Measurements from ENCODE around the gene VOPP1.

VOPP1 gene

DNA sequence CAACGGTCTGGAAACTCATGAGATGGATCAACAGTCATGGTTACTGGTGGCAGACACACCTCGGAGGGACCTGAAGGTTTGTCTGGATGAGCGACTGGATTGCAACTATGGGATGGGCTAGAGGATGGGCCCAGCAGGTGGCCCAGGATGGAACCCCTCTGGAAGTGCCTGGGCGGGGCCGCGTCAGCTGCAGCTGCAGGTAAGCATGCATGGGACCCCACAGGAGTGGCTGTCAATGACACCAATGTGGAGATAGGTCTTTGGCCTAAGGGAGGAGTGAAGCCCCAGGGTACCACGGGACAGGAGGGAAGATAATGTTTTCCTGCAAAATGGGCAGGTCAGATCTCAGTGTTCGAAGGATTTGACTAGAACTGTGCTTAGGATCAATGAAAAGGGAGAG lies 103.8 kb downstream of the VOPP1 start:
- no peak for DNase-seq (ENCODE audit: low read depth in 3 of 3)

DNA sequence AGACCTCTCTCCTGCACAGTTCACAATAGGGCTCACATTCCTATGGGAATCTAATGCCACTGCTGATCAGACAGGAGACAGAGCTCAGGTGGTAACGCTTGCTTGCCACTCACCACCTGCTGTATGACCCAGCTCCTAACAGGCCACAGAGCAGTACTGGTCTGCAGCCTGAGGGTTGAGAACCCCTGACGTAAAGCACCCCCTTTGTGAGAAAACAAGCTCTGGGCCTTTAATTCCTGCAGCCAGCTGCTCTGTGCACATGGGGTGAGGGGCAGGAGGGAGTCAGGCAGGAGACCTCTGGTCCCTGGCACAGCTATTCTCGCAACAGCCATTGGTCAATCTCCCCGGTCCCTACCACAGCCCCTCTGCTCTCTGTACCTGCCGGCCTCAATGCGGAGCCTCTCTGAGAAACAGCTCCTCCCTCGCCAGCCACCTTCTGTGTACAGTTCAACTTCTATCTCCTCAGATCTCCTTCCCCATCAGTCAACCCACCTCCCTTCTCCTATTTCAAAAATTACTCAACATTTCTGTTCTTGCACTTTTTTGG lies 105.2 kb downstream of the VOPP1 start:
- no peak for DNase-seq (ENCODE audit: low read depth in 3 of 3)

GRCh38 chr7:55465691-55466090 lies 106.6 kb downstream of the VOPP1 start:
- DNase-seq (ENCODE audit: low read depth in 3 of 3): no peak

DNA sequence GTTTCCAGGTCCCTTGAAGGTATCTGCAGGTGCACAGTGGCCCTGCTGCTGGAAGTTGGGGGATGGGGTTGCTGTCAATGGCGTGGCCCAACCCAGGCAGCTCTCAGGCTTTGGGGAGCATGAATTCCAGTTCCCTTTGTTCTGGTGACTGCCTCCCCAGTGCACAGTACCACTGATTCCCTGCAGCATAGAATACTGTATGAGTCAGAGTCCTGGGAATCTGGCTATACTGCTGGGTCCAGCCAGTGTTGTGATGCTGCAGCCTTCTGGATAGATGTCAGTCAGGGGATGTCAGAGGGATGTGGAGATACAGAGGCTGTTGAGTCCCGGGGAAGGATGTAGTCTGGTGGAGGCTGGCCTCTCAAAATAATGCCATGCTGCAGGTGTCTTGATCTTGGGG lies 107.9 kb downstream of the VOPP1 start:
- no peak for DNase-seq (ENCODE audit: low read depth in 3 of 3)

DNA sequence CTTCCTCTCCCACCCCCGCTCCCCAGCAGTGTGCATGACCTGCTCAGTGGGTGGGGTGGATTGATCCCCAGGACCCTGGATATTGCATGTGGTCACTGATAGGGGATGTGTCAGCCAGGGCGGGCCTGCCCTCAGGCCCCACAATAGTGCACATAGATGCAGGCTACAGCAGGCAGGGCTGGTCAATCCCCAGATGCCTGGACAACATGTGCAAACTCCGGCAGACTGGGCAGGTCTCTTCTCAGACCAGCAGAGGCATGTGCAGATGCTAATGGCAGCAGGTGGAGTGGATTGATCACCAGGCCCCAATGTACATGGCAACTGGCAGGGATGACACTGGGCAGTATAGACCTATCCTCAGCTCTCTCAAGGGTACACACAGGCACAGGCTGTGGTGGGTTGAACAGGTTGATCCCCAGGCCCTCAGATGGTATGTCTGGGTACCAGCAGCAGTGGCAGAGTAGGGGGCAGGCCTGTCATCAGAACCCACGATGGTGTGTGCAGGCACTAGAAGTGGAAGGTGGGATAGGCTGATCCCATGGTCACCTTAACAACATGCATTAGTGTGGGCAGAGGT lies 108.5 kb downstream of the VOPP1 start:
- DNase-seq (ENCODE audit: low read depth in 3 of 3): no peak

DNA sequence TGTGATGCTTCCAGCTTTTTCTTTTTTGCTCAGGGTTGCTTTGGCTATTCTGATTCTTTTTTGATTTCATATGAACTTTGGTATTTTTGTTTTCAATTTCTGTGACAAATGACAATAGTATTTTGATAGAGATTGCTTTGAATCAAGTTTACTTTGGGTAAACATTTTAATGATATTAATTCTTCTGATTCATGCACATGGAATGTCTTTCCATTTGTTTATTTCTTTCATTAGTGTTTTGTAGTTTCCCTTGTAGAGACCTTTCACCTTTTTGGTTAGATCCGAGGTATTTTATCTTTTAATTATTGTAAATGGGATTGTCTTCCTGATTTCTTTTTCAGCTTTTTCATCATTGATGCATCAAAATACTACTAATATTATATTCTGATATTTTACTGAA lies 114.0 kb downstream of the VOPP1 start:
- no peak for DNase-seq (ENCODE audit: low read depth in 3 of 3)

GRCh38 chr7:55457801-55458200 lies 114.5 kb downstream of the VOPP1 start:
- no peak for DNase-seq (ENCODE audit: low read depth in 3 of 3)

GRCh38 chr7:55452971-55453370 lies 119.3 kb downstream of the VOPP1 start:
- DNase-seq (ENCODE audit: low read depth in 3 of 3): no peak

DNA sequence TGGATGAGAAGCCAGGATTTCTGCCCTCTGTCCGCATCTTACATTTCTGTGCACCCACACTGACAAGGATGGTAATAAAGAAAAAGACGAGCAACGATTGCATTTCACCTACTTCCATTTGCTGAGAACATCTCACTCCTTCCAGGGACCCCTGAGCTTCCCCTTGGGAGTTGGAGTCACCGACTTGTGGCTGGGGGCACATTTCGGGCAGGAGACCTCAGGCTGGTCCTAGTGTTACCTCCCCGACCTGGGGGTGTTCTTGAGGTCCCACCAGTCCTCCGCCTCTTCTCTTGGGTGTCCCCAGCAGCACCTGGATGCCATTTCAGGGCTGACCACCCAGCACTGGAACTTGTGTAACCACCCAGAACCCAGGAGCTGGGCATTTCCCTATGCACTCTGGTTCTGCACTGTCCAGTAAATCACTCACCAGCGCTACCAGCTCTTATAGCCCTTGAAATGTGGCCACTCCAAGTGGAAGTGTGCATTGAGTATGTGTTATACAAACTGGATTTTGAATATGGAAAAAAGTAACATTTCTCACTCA lies 122.2 kb downstream of the VOPP1 start:
- DNase-seq (ENCODE audit: low read depth in 3 of 3): no peak

DNA sequence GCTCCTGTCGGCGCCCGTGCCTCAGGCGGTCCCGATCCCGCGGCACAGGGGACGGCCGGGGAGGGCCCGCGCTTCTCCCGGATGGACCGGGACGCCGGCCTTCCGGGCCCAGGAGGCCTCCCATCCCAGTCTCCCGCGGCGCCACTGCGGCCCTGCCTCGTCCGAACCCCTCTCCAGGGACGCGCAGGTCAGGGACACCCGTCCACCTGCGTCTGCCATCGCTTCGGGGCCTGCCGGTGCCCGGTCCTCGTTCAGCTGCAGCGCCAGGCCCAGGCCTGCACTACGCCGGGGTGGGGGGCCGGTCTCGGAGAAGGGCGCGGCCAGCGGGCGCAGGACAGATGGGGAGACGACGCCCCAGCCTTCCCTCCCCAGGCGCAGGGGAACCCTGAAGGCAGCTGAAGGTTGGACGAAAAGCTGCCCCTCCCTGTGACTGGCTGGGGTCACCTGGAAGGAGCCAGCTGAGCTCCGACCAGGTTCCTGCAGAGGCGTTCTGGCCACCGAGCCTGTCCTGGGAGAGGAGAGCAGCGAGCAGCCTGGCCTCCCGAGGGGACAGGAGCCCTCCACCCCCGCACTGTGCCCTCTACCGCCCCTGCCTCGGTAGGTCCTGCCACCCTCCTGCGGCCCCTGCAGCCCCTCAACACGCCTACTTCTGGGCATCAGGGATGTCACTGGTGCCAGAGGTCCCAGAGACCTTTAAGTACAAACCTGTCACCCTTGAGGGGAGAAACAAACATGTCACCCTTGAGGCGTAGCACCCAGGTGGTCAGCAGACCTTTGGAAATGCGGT lies 122.9 kb downstream of the VOPP1 start:
- no peak for DNase-seq (ENCODE audit: low read depth in 3 of 3)

GRCh38 chr7:55448526-55448925 lies 123.8 kb downstream of the VOPP1 start:
- no peak for DNase-seq (ENCODE audit: low read depth in 3 of 3)

GRCh38 chr7:55444786-55445185 lies 127.5 kb downstream of the VOPP1 start:
- no peak for DNase-seq (ENCODE audit: low read depth in 3 of 3)

DNA sequence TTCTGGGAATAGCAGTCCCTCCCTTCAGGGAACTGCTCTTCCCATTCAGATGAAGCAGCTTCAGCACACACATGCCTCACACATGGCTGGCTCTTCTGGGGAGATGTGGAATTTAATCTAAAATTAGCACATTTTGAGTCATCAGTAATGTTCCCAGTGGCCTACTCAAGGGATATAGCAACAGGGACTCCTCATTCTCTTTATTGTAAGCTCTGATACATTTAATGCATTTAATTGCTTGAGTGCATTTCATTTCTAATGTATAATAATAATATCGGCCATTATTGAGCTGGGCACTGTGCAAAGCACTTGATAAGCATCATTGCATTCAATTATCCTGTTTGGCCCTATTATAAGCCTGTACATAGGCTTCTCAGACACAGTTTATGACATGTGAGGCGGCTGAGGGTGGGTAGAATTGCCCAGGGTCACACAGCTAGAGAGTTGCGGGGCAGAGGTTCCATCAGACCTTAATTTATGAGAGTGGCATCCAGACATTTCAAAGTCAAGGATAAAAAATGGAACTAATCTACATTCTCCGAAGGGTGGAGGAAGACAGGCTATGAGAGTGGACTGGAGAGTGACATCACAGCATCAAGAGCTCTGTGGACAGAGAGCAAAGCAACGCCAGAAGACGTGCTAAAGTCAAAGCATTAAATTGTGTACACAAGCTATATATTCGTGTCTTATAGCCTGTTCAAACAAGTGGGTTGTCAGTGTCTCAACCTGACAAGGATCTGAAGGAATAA lies 130.4 kb downstream of the VOPP1 start:
- no peak for DNase-seq (ENCODE audit: low read depth in 3 of 3)

DNA sequence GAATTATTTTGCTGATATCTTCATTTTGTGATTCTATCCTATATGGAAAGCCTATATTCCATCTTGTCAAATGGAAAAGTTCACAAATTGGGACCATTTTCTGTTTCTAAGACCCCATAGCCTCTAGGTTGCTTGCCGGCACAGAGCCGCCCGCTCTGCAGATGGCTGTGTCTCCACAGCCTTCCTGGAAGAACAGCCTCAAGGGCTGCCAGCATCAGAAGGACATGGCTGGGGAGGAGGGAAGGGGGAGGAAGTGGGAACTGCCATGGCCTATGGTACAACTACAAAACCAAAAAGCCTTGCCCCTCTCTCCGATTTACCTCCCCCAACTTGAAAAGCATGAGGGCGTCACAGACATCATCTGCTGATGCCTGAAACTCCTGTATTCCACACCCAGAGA lies 131.3 kb downstream of the VOPP1 start:
- DNase-seq (ENCODE audit: low read depth in 3 of 3): no peak

DNA sequence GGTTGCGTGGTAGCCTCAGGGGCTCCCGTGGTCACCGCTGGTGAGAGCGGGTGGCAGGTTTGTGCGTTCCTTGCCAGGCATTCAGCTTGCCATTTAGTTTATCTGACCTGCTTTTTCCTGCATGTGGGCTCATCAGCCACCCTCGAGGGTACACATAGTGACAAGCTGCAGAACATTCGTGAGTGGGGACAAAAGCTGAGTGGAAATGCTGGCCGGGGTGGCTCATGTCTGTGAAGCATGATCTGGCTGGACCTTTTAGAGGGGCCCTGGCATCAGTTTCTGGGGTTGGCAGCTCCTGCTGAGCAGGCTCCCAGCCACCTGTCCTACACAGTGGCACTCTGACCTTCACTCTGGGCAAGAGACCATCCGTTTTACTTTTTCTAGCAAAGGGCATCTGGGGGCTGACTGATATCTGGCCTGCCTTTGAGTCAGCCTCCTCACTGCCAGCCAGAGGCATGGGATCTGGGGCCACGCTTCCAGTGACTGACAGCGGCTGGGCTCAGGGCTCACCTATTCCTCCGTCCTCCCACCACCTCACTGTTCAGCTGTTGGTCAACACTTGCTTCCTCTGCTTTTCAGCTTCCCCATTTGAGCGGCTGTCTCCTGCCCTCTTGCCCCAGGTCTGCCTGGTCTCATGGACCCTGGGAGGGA lies 132.1 kb downstream of the VOPP1 start:
- no peak for DNase-seq (ENCODE audit: low read depth in 3 of 3)

DNA sequence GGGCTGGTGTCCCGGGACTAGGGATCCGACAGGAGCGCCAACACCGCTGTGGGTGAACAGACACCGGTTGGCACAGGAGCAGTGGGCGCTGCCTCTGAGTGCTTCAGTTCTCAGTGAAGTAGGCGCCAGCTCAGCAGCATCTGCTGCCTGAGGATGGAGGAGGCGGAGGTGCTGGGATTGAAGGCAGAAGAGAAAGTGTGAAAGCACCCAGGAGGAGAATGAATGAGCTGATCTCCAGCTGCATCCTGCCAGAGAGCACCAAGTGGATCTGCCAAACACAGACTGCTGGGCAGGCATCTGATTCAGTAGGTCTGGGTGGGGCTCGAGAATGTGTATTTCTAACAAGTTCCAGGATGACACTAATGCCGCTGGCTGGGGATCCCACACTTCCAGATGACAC lies 132.7 kb downstream of the VOPP1 start:
- no peak for DNase-seq (ENCODE audit: low read depth in 3 of 3)

GRCh38 chr7:55438757-55439525 lies 133.4 kb downstream of the VOPP1 start:
- DNase-seq (ENCODE audit: low read depth in 3 of 3): no peak

DNA sequence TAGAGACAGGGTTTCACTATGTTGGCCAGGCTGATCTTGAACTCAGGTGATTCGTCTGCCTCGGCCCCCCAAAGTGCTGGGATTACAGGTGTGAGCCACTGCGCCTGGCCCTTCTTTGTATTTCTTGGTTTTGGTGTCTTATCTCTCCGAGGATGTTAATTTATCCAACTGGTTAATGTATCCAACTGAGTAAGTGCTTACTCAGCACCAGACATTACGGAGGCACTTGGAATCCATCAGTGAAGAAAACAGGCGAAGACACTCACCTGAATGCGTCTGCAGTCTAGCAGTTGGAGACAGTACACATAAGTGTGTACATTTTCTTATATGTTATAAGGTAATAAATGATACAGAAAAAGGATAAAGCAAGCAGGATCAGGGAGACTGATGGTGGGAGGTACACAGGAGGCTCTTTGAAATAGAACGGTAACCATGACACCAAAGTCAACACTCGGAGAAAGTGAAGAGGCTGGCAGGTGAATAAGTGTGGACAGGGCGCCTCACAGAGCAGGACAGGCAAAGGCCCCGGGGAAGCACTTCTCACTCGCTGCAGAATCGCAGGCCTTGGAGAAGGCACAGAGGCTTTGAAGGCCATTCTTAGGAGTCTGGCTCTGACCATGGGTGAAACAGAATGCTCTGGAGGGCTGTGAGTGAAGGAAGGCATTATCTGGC lies 134.1 kb downstream of the VOPP1 start:
- DNase-seq (ENCODE audit: low read depth in 3 of 3): no peak

- no peak for DNase-seq (ENCODE audit: low read depth in 3 of 3)
These were observed 134.9 kb downstream of the VOPP1 start for GRCh38 chr7:55437375-55437774.

GRCh38 chr7:55436457-55436856 lies 135.8 kb downstream of the VOPP1 start:
- DNase-seq (ENCODE audit: low read depth in 3 of 3): no peak

DNA sequence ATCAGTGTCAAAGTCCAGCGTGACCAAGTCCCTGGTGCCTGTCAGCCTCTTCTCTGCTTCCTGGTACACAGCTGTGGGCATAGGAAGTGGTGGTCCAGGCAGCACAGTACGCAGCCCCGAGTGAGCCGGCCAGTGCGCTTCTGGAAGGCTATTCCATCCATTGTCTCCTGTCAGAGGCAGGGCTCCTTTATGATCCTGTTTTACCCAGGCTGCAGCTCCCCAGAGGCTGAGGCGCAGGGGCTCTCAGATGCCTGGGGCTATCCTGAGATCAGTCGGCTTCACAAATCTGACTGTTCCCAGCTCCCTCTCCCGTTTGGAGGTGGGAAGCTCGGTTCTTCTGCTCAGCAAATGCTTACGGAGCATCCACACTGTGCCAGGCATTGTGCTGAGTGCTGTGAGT lies 136.8 kb downstream of the VOPP1 start:
- DNase-seq (ENCODE audit: low read depth in 3 of 3): no peak

Data from stimulated activated CD4-positive, alpha-beta T cell treated with anti-CD3 and anti-CD28 coated beads, TNF-alpha, amount 100 ng/mL, for 48 hours (primary cell).